Measurements from ENCODE around the gene VSX1. TPM values are rescaled to one million over a fixed set of nuclear protein-coding genes. Genes with fewer than 3 reads are reported as not detected.

Gene VSX1
- polyA plus RNA-seq, 1 donor from 2014 or later = not detected

DNA sequence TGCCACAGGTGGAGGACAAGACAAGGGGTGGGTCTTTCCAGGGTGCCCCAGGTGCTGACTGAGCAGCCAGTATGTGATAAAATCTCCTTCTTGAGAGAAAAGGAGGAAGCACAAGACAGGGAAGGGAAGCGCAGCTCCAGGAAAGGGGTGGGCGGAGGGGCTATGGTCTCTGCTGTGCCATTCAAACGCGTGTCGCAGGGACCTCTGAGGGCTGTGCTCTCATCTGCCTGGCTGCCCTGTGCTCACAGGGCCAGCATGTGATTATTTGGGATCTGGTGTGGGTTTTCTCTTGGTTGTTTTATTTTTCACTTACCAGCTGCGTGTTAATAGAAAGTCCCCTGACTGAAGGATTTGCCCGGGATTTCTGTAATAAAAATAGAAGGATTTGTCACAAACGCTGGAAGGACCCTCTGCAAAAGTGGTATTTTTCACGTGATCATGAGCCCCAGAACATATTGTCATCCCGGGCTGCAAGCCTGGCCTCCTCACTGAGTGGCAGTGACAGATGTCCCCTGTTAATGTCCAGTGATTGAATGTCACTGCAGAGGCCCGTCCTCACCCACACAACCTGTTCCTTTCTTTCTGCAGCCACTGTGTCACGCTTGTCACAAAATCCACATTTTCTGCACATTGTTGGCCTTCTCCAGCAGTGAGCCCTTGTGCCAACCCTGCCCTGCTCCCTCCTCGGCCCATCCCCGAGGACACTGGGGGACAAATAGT, 35.0 kb upstream of the VSX1 start:
- H3K27ac ChIP-seq (ENCODE audit: low read length) = no peak overlapping the region
- H3K9ac ChIP-seq (ENCODE audit: low read length) = no peak overlapping the region
- H3K27me3 ChIP-seq (ENCODE audit: insufficient read depth, low read depth, low read length) = no peaks in the 10 kb centered on the region
- no peak overlapping the region for H2AFZ ChIP-seq (ENCODE audit: low read depth, low read length)
- no peaks in the 10 kb centered on the region for H3K36me3 ChIP-seq (ENCODE audit: insufficient read depth, low read length)
- H3K4me2 ChIP-seq (ENCODE audit: low read length) = no peak overlapping the region
- no peaks in the 10 kb centered on the region for H3K79me2 ChIP-seq (replicated peaks; ENCODE audit: insufficient read depth, low read length)
- TF ChIP-seq EP300 (conservative IDR thresholded peaks at IDR 0.05; ENCODE audit: poor library complexity, severe bottlenecking) (no peak), MXI1 (conservative IDR thresholded peaks at IDR 0.05; ENCODE audit: poor library complexity, severe bottlenecking) (no peak), SMC3 (conservative IDR thresholded peaks at IDR 0.05; ENCODE audit: poor library complexity) (no peak), RAD21 (conservative IDR thresholded peaks at IDR 0.05) (no peak), TAF1 (IDR thresholded peaks at IDR 0.05; ENCODE audit: low read depth) (no peak), POLR2AphosphoS5 (IDR thresholded peaks at IDR 0.05) (no peak), EZH2 (IDR thresholded peaks at IDR 0.05; ENCODE audit: borderline replicate concordance, insufficient read depth, low read length, poor library complexity, severe bottlenecking) (no peak)
- TF ChIP-seq, protein P1, sequence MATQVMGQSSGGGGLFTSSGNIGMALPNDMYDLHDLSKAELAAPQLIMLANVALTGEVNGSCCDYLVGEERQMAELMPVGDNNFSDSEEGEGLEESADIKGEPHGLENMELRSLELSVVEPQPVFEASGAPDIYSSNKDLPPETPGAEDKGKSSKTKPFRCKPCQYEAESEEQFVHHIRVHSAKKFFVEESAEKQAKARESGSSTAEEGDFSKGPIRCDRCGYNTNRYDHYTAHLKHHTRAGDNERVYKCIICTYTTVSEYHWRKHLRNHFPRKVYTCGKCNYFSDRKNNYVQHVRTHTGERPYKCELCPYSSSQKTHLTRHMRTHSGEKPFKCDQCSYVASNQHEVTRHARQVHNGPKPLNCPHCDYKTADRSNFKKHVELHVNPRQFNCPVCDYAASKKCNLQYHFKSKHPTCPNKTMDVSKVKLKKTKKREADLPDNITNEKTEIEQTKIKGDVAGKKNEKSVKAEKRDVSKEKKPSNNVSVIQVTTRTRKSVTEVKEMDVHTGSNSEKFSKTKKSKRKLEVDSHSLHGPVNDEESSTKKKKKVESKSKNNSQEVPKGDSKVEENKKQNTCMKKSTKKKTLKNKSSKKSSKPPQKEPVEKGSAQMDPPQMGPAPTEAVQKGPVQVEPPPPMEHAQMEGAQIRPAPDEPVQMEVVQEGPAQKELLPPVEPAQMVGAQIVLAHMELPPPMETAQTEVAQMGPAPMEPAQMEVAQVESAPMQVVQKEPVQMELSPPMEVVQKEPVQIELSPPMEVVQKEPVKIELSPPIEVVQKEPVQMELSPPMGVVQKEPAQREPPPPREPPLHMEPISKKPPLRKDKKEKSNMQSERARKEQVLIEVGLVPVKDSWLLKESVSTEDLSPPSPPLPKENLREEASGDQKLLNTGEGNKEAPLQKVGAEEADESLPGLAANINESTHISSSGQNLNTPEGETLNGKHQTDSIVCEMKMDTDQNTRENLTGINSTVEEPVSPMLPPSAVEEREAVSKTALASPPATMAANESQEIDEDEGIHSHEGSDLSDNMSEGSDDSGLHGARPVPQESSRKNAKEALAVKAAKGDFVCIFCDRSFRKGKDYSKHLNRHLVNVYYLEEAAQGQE (IDR thresholded peaks at IDR 0.05; ENCODE audit: borderline replicate concordance) = no peak
- TF ChIP-seq, protein P2, sequence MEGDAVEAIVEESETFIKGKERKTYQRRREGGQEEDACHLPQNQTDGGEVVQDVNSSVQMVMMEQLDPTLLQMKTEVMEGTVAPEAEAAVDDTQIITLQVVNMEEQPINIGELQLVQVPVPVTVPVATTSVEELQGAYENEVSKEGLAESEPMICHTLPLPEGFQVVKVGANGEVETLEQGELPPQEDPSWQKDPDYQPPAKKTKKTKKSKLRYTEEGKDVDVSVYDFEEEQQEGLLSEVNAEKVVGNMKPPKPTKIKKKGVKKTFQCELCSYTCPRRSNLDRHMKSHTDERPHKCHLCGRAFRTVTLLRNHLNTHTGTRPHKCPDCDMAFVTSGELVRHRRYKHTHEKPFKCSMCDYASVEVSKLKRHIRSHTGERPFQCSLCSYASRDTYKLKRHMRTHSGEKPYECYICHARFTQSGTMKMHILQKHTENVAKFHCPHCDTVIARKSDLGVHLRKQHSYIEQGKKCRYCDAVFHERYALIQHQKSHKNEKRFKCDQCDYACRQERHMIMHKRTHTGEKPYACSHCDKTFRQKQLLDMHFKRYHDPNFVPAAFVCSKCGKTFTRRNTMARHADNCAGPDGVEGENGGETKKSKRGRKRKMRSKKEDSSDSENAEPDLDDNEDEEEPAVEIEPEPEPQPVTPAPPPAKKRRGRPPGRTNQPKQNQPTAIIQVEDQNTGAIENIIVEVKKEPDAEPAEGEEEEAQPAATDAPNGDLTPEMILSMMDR (IDR thresholded peaks at IDR 0.05; ENCODE audit: poor library complexity, severe bottlenecking) = no peak
- no peaks in the 10 kb centered on the region for H3F3A ChIP-seq (ENCODE audit: insufficient read depth, low read length, poor library complexity, severe bottlenecking)
- H3K9me3 ChIP-seq (ENCODE audit: low read length) = no peaks in the 10 kb centered on the region
- no peaks in the 10 kb centered on the region for H3K9me2 ChIP-seq (ENCODE audit: insufficient read depth, low read length)
- no peak overlapping the region for H3K4me3 ChIP-seq (ENCODE audit: low read length)
- no peaks in the 10 kb centered on the region for H4K20me1 ChIP-seq (ENCODE audit: insufficient read depth)

DNA sequence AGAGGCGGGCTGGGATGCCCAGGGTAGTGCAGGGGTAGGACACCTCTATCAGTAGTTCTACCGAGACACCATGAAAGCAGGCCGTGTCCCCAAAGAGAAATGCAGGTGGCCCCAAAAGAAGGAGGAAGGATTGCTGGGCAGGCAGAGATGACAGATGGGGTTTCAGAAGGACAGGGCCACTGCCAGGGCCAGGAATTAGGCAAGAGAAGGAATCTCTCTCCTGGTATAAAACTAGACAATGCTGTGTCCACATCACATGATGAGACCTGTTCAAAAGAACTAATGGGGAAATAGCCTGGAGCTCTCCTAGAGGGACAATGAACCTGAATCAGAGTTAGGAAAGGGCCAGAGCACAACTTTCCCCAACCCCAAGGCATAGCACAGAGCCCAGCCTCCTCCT, 21.6 kb upstream of the VSX1 start:
- Histone ChIP-seq H2AFZ (ENCODE audit: low read depth, low read length) (no peak overlapping the region), H4K20me1 (ENCODE audit: insufficient read depth) (no peaks in the 10 kb centered on the region), H3K9ac (ENCODE audit: low read length) (no peak overlapping the region), H3K4me2 (ENCODE audit: low read length) (no peak overlapping the region), H3K9me3 (ENCODE audit: low read length) (no peaks in the 10 kb centered on the region), H3K79me2 (replicated peaks; ENCODE audit: insufficient read depth, low read length) (no peaks in the 10 kb centered on the region), H3K9me2 (ENCODE audit: insufficient read depth, low read length) (no peaks in the 10 kb centered on the region), H3K4me3 (ENCODE audit: low read length) (no peak overlapping the region), H3K27ac (ENCODE audit: low read length) (no peak overlapping the region), H3K27me3 (ENCODE audit: insufficient read depth, low read depth, low read length) (no peaks in the 10 kb centered on the region), H3F3A (ENCODE audit: insufficient read depth, low read length, poor library complexity, severe bottlenecking) (no peaks in the 10 kb centered on the region), H3K36me3 (ENCODE audit: insufficient read depth, low read length) (no peaks in the 10 kb centered on the region)
- TF ChIP-seq EP300 (conservative IDR thresholded peaks at IDR 0.05; ENCODE audit: poor library complexity, severe bottlenecking) (no peak), MXI1 (conservative IDR thresholded peaks at IDR 0.05; ENCODE audit: poor library complexity, severe bottlenecking) (no peak), SMC3 (conservative IDR thresholded peaks at IDR 0.05; ENCODE audit: poor library complexity) (no peak), EZH2 (IDR thresholded peaks at IDR 0.05; ENCODE audit: borderline replicate concordance, insufficient read depth, low read length, poor library complexity, severe bottlenecking) (no peak), POLR2AphosphoS5 (IDR thresholded peaks at IDR 0.05) (no peak), RAD21 (conservative IDR thresholded peaks at IDR 0.05) (no peak), TAF1 (IDR thresholded peaks at IDR 0.05; ENCODE audit: low read depth) (no peak)
- TF ChIP-seq, protein P2 (IDR thresholded peaks at IDR 0.05; ENCODE audit: poor library complexity, severe bottlenecking) = no peak
- TF ChIP-seq, protein P1 (IDR thresholded peaks at IDR 0.05; ENCODE audit: borderline replicate concordance) = no peak
